Right lobe of liver (tissue), 6 donors: ENCODE measurements around the gene LANCL2. TPM values are rescaled to one million over a fixed set of nuclear protein-coding genes. Genes with fewer than 3 reads are reported as not detected.

ENCODE experiments used
- ATAC-seq, 4 donors: fragments of 200-7000 bp; cut with Tn5 transposase; one replicate each; pipeline ENCODE4 v1.9.1; 2020; ENCODE audit warnings: mild to moderate bottlenecking in 4 of 4, moderate library complexity in 4 of 4
- DNase-seq, 3 donors: peaks; one replicate each; pipeline ENCODE4 v3.0.0-alpha.2; 2020
- H3K27ac ChIP-seq, 3 donors: fragments of 200-600 bp; one replicate each; pipeline ENCODE4 v1.8.0; 2022
- H3K27me3 ChIP-seq, 2 donors: fragments of 200-600 bp; one replicate each; pipeline ENCODE4 v1.8.0; 2022
- H3K36me3 ChIP-seq, 4 donors: fragments of 200-600 bp; sonication (generic) in 1 of 4; one replicate each; pipeline versions ENCODE4 v1.5.1 to v1.8.0; 2017 to 2022; ENCODE audit warnings: control low read depth in 1 of 4
- H3K4me1 ChIP-seq, 4 donors: fragments of 200-600 bp; sonication (generic) in 1 of 4; one replicate each; pipeline versions ENCODE4 v1.5.1 to v1.8.0; 2017 to 2022; ENCODE audit warnings: control low read depth in 1 of 4
- H3K4me3 ChIP-seq, 3 donors: fragments of 200-600 bp; one replicate each; pipeline ENCODE4 v1.8.0; 2022
- H3K9me3 ChIP-seq, 4 donors: fragments of 200-600 bp; sonication (generic) in 1 of 4; one replicate each; pipeline versions ENCODE4 v1.5.1 to v1.8.0; 2017 to 2022; ENCODE audit warnings: control low read depth in 1 of 4
- CTCF ChIP-seq, 4 donors: fragments of 200-600 bp in 3 of 4; fragments of 450-650 bp in 1 of 4; IDR thresholded peaks; one replicate each; pipeline versions ENCODE4 v1.5.1 to v1.8.0; 2016 to 2022; ENCODE audit warnings: antibody characterized with exemption in 4 of 4, mild to moderate bottlenecking in 2 of 4
- POLR2A ChIP-seq: fragments of 450-650 bp; IDR thresholded peaks from one replicate; pipeline ENCODE4 v1.6.1; 2017; ENCODE audit warnings: antibody characterized with exemption, mild to moderate bottlenecking
- WGBS: methylation state at CpG from one replicate; pipeline ENCODE4 v1.1.6; 2018; ENCODE audit warnings: low coverage, low lambda C conversion rate; ENCODE audit not compliant: insufficient coverage; ENCODE audit errors: missing lambda C conversion rate; 5-methylcytosine and 5-hydroxymethylcytosine counted together
- intact Hi-C, 2 donors: fragments of 100-400 bp; cut with DNase I; formaldehyde crosslinking; loops; one replicate each; pipeline versions ENCODE4 v1.11.2 to v1.14.1; 2022
- total RNA-seq, 6 experiments: library from RNA; depleted of rRNA in 2 of 6; stranded (reverse); fragments of >200 nt in 2 of 6; fragmentation: NEBNext Ultra II Directional in 3 of 6; extraction: Animal tissue kit (Norgen Biotek cat#: 25700) in 3 of 6; gene quantifications; one replicate each; pipeline versions ENCODE4 v1.1.0 to v1.2.4, GENCODE V29; 2016 to 2023
- donor health status: DM: no; HTN: yes; CAD: no.
- donor health status: DM: no; HTN: no; CAD: no.
- donor health status: DM: no; HTN: no; CAD: no.
- donor health status: DM: no; HTN: yes; CAD: no.
- donor health status: DM: no; HTN: yes; CAD: no.

The LANCL2 gene
- total RNA-seq, 6 experiments from 2014 or later: 7.3 to 12.1 (median 8.3) TPM

- Histone ChIP-seq H3K27me3 (no peaks in the 10 kb centered on the region), H3K27ac (peak overlapping the region; percentile 2 to 78 (median 68)), H3K4me1 (peaks cover 0 to 33% (median 5%) of the 10 kb centered on the region in 4 donors), H3K9me3 (no peaks in the 10 kb centered on the region), H3K36me3 (no peaks in the 10 kb centered on the region), H3K4me3 (peak overlapping the region in 1 of 3 donors; percentile 11)
- TF ChIP-seq POLR2A: no peak
- peak; percentile 3 to 17 (median 12) for TF ChIP-seq CTCF (IDR thresholded peaks at IDR 0.05)
- ATAC-seq (peak; percentile 5 to 59 (median 30)), DNase-seq (no peak)
- WGBS: 37% methylated on average over 3 of the region's 3 CpGs
- intact Hi-C loops: loop anchor here in 1 of 2 donors (10.0 kb wide), 1 partner anchor 135 kb away; no protein-coding TSS in a partner anchor
Observed at GRCh38 chr7:55409482-55410225, 44.5 kb downstream of the LANCL2 start.

- TF ChIP-seq POLR2A (no peak), CTCF (IDR thresholded peaks at IDR 0.05) (no peak)
- H3K9me3 ChIP-seq: no peaks in the 10 kb centered on the region
- intact Hi-C loops: loop anchor here in 1 of 2 donors (10.0 kb wide), 1 partner anchor 136 kb away; no protein-coding TSS in a partner anchor
- ATAC-seq (no peak), DNase-seq (no peak)
- no peaks in the 10 kb centered on the region for H3K36me3 ChIP-seq
- peak overlapping the region in 2 of 3 donors; percentile 10 to 39 for H3K27ac ChIP-seq
- no peak overlapping the region for H3K4me3 ChIP-seq
- H3K4me1 ChIP-seq: peaks cover 0 to 33% (median 5%) of the 10 kb centered on the region in 4 donors
- H3K27me3 ChIP-seq: no peaks in the 10 kb centered on the region
- WGBS: 93% methylated on average over 4 of the region's 4 CpGs
Observed at GRCh38 chr7:55410667-55411239, 45.6 kb downstream of the LANCL2 start.

- intact Hi-C loops: loop anchor here in 1 of 2 donors (10.0 kb wide), 1 partner anchor 137 kb away; no protein-coding TSS in a partner anchor
- H3K9me3 ChIP-seq: no peaks in the 10 kb centered on the region
- ATAC-seq: peak; percentile 58 to 82 (median 70)
- no peak overlapping the region for H3K4me3 ChIP-seq
- peak; percentile 67 to 85 (median 74) for DNase-seq
- peaks cover 0 to 2% (median 0%) of the 10 kb centered on the region in 4 donors for H3K36me3 ChIP-seq
- H3K4me1 ChIP-seq: peaks cover 0 to 33% (median 5%) of the 10 kb centered on the region in 4 donors
- TF ChIP-seq CTCF (IDR thresholded peaks at IDR 0.05) (no peak), POLR2A (no peak)
- 42% methylated on average over 12 of the region's 12 CpGs for WGBS
- H3K27ac ChIP-seq: peak overlapping the region in 2 of 3 donors; percentile 10 to 39
- no peaks in the 10 kb centered on the region for H3K27me3 ChIP-seq
Observed at GRCh38 chr7:55411844-55412243, 46.7 kb downstream of the LANCL2 start.

GRCh38 chr7:55413442-55413841 lies 48.3 kb downstream of the LANCL2 start:
- ATAC-seq (peak; percentile 37 to 54 (median 42)), DNase-seq (peak; percentile 63 to 67 (median 65))
- H3K4me3 ChIP-seq: no peak overlapping the region
- H3K4me1 ChIP-seq: peaks cover 0 to 29% (median 3%) of the 10 kb centered on the region in 4 donors
- H3K27ac ChIP-seq: no peak overlapping the region
- intact Hi-C loops: loop anchor here in 1 of 2 donors (10.0 kb wide), 1 partner anchor 139 kb away; no protein-coding TSS in a partner anchor
- H3K9me3 ChIP-seq: no peaks in the 10 kb centered on the region
- no peaks in the 10 kb centered on the region for H3K27me3 ChIP-seq
- TF ChIP-seq CTCF (IDR thresholded peaks at IDR 0.05) (no peak), POLR2A (no peak)
- 58% methylated on average over 2 of the region's 3 CpGs for WGBS
- H3K36me3 ChIP-seq: peaks cover 0 to 2% (median 0%) of the 10 kb centered on the region in 4 donors
